ENCODE data around the gene MED8. TPM values are rescaled to one million over a fixed set of nuclear protein-coding genes. Genes with fewer than 3 reads are reported as not detected.

Gene MED8
- total RNA-seq, 1 experiment from 2014 or later: 36.7 TPM

GRCh38 chr1:43419627-43420425 is 30.2 kb upstream of the MED8 start:
- no peak overlapping the region for H3K27ac ChIP-seq (ENCODE audit: low read depth, low read length, poor library complexity, severe bottlenecking)
- H3K4me3 ChIP-seq (ENCODE audit: low read depth, low read length, poor library complexity, severe bottlenecking): no peak overlapping the region
- no peaks in the 10 kb centered on the region for H3K27me3 ChIP-seq (replicated peaks; ENCODE audit: insufficient read depth, low read depth, low read length, poor library complexity)
- H3K9me3 ChIP-seq (ENCODE audit: low read depth, low read length, poor library complexity, severe bottlenecking): no peaks in the 10 kb centered on the region
- TF ChIP-seq CTCF (conservative IDR thresholded peaks at IDR 0.05; ENCODE audit: low read depth, low read length): no peak
- no peak for TF ChIP-seq EZH2 (IDR thresholded peaks at IDR 0.05; ENCODE audit: borderline replicate concordance, low read depth, low read length, poor library complexity, severe bottlenecking)
- no TSS peak for BruUV-seq (replicated peaks)
- H3K4me1 ChIP-seq (ENCODE audit: insufficient read depth, low read length, poor library complexity, severe bottlenecking): no peaks in the 10 kb centered on the region
- H3K36me3 ChIP-seq (ENCODE audit: insufficient read depth, low read length, poor library complexity, severe bottlenecking): peaks cover 25% of the 10 kb centered on the region
- DNase-seq (ENCODE audit: low spot score): no peak
- ChIA-PET CTCF (no interaction called here), POLR2A (ENCODE audit: low non-redundant PET) (no interaction called here)
- intact Hi-C loops (cut with micrococcal nuclease; ENCODE audit: unreplicated experiment): no loop called here

- POLR2A ChIA-PET (ENCODE audit: low non-redundant PET): no interaction called here
- intact Hi-C loops (cut with micrococcal nuclease; ENCODE audit: unreplicated experiment): no loop called here
- no TSS peak for BruUV-seq (replicated peaks)
- Histone ChIP-seq H3K4me3 (ENCODE audit: low read depth, low read length, poor library complexity, severe bottlenecking) (no peak overlapping the region), H3K27ac (ENCODE audit: low read depth, low read length, poor library complexity, severe bottlenecking) (no peak overlapping the region), H3K27me3 (replicated peaks; ENCODE audit: insufficient read depth, low read depth, low read length, poor library complexity) (no peaks in the 10 kb centered on the region), H3K4me1 (ENCODE audit: insufficient read depth, low read length, poor library complexity, severe bottlenecking) (no peaks in the 10 kb centered on the region), H3K36me3 (ENCODE audit: insufficient read depth, low read length, poor library complexity, severe bottlenecking) (peaks cover 21% of the 10 kb centered on the region), H3K9me3 (ENCODE audit: low read depth, low read length, poor library complexity, severe bottlenecking) (no peaks in the 10 kb centered on the region)
- CTCF ChIA-PET: no interaction called here
- DNase-seq (ENCODE audit: low spot score): no peak
- TF ChIP-seq EZH2 (IDR thresholded peaks at IDR 0.05; ENCODE audit: borderline replicate concordance, low read depth, low read length, poor library complexity, severe bottlenecking) (no peak), CTCF (conservative IDR thresholded peaks at IDR 0.05; ENCODE audit: low read depth, low read length) (no peak)
Observed at GRCh38 chr1:43418858-43419257, 29.3 kb upstream of the MED8 start.

- Histone ChIP-seq H3K27ac (ENCODE audit: low read depth, low read length, poor library complexity, severe bottlenecking) (no peak overlapping the region), H3K27me3 (replicated peaks; ENCODE audit: insufficient read depth, low read depth, low read length, poor library complexity) (no peaks in the 10 kb centered on the region), H3K4me1 (ENCODE audit: insufficient read depth, low read length, poor library complexity, severe bottlenecking) (no peaks in the 10 kb centered on the region), H3K4me3 (ENCODE audit: low read depth, low read length, poor library complexity, severe bottlenecking) (no peak overlapping the region), H3K9me3 (ENCODE audit: low read depth, low read length, poor library complexity, severe bottlenecking) (no peaks in the 10 kb centered on the region), H3K36me3 (ENCODE audit: insufficient read depth, low read length, poor library complexity, severe bottlenecking) (peaks cover 11% of the 10 kb centered on the region)
- TF ChIP-seq CTCF (conservative IDR thresholded peaks at IDR 0.05; ENCODE audit: low read depth, low read length): no peak
- TF ChIP-seq EZH2 (IDR thresholded peaks at IDR 0.05; ENCODE audit: borderline replicate concordance, low read depth, low read length, poor library complexity, severe bottlenecking): no peak
- DNase-seq (ENCODE audit: low spot score): no peak
- CTCF ChIA-PET: no interaction called here
- POLR2A ChIA-PET (ENCODE audit: low non-redundant PET): no interaction called here
- intact Hi-C loops (cut with micrococcal nuclease; ENCODE audit: unreplicated experiment): loop anchor here (2.0 kb wide), 1 partner anchor 21 kb away; no protein-coding TSS in a partner anchor
- no TSS peak for BruUV-seq (replicated peaks)
Observed at GRCh38 chr1:43415901-43416300, 26.3 kb upstream of the MED8 start.

All from A673 (cell line).